Endothelial cell of umbilical vein (primary cell): ENCODE data around the gene EPB41L3.

Experiments used
- CTCF ChIP-seq, 2 donors: IDR thresholded peaks; 1 replicate in 1 of 2; 2 replicates in 1 of 2; pipeline ENCODE4 v1.5.1; 2011; ENCODE audit warnings: low read length in 2 of 2, mild to moderate bottlenecking in 2 of 2, moderate library complexity in 2 of 2, control low read depth in 1 of 2, inconsistent platforms in 1 of 2, low read depth in 1 of 2; ENCODE audit not compliant: insufficient read depth in 1 of 2; ENCODE audit errors: extremely low read depth in 1 of 2
- GATA2 ChIP-seq: IDR thresholded peaks from 2 replicates; pipeline ENCODE4 v1.7.0; 2011; ENCODE audit warnings: low read depth, mild to moderate bottlenecking, moderate library complexity, mixed read lengths, low read length; ENCODE audit not compliant: insufficient read length, insufficient read depth
- JUN ChIP-seq: IDR thresholded peaks from 2 replicates; pipeline ENCODE4 v1.6.1; 2011; ENCODE audit warnings: borderline replicate concordance, low read depth; ENCODE audit not compliant: insufficient read length, insufficient read depth
- MYC ChIP-seq: IDR thresholded peaks from one replicate; pipeline ENCODE4 v1.6.1; 2011; ENCODE audit warnings: mild to moderate bottlenecking, low read depth, low read length
- POLR2A ChIP-seq: IDR thresholded peaks from 2 replicates; pipeline ENCODE4 v1.6.1; 2012; ENCODE audit warnings: low read depth, mild to moderate bottlenecking, control low read depth, low read length
- POLR2AphosphoS5 ChIP-seq: IDR thresholded peaks from 2 replicates; pipeline ENCODE4 v1.6.1; 2012; ENCODE audit warnings: low read depth, mild to moderate bottlenecking, control low read depth, low read length, moderate library complexity; ENCODE audit not compliant: insufficient read depth

GRCh38 chr18:5537860-5538259 lies 5.9 kb downstream of the EPB41L3 start:
- TF ChIP-seq CTCF (IDR thresholded peaks at IDR 0.05; ENCODE audit: extremely low read depth in 1 of 2, insufficient read depth in 1 of 2, low read depth in 1 of 2, low read length in 2 of 2) (no peak), POLR2AphosphoS5 (no peak), POLR2A (no peak), JUN (peak; percentile 23), MYC (no peak), GATA2 (peak; percentile 64)
